Ishikawa (cell line): ENCODE data around the gene DNAJA1.

ENCODE experiments used
- CEBPB ChIP-seq: IDR thresholded peaks from 2 replicates; pipeline ENCODE4 v1.6.1; 2012
- CREB1 ChIP-seq: IDR thresholded peaks from 2 replicates; pipeline ENCODE4 v1.6.1; 2012; ENCODE audit warnings: low read depth
- EGR1 ChIP-seq: IDR thresholded peaks from 2 replicates; pipeline ENCODE4 v1.6.1; 2012
- EP300 ChIP-seq: IDR thresholded peaks from 2 replicates; pipeline ENCODE4 v1.6.1; 2012; ENCODE audit warnings: borderline replicate concordance
- FOXM1 ChIP-seq: IDR thresholded peaks from 2 replicates; pipeline ENCODE4 v1.6.1; 2012; ENCODE audit warnings: low read depth, borderline replicate concordance
- NFIC ChIP-seq: IDR thresholded peaks from 2 replicates; pipeline ENCODE4 v1.6.1; 2012
- RAD21 ChIP-seq: IDR thresholded peaks from 2 replicates; pipeline ENCODE4 v1.6.1; 2012; ENCODE audit warnings: low read depth
- TAF1 ChIP-seq: IDR thresholded peaks from 2 replicates; pipeline ENCODE4 v1.6.1; 2012; ENCODE audit warnings: low read depth, mild to moderate bottlenecking
- TCF12 ChIP-seq: IDR thresholded peaks from 2 replicates; pipeline ENCODE4 v1.6.1; 2012; ENCODE audit warnings: low read depth
- TEAD4 ChIP-seq: IDR thresholded peaks from 2 replicates; pipeline ENCODE4 v1.6.1; 2012
- YY1 ChIP-seq: IDR thresholded peaks from 2 replicates; pipeline ENCODE4 v1.6.1; 2012; ENCODE audit warnings: low read depth
- ZBTB7A ChIP-seq: IDR thresholded peaks from 2 replicates; pipeline ENCODE4 v1.6.1; 2012; ENCODE audit warnings: low read depth
- TF ChIP-seq, protein P1 (sequence below): IDR thresholded peaks from 2 replicates; pipeline ENCODE4 v1.6.1; 2012
- TF ChIP-seq, protein P2 (sequence below): IDR thresholded peaks from 2 replicates; pipeline ENCODE4 v1.6.1; 2012; ENCODE audit warnings: low read depth, mild to moderate bottlenecking
- TF ChIP-seq, protein P3 (sequence below): IDR thresholded peaks from 2 replicates; pipeline ENCODE4 v1.6.1; 2012

DNAJA1 gene

DNA sequence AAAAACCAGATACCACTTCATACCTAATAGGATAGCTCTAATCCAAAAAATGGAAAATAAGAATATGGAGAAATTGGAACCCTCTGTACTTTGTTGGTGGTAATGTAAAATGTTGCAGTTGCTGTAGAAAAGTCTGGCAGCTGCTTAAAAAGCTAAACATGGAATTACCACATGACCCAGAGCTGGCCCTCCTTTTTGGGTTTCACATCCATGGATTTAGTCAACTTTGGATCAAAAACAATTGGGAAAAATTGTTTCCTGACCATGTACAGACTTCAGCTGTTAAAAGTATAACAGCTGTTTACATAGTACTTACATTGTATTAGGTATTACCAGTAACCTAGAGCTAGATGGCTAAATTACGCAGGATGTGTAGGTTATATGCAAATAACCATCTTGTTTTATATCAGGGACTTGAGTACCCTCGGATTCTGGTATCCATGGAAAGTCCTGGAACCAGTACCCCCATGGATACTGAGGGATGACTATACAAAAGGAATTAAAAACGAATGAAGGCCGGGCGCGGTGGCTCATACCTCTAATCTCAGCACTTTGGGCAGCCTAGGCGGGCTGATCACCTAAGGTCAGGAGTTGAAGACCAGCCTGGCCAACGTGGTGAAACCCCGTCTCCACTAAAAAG, 15.8 kb downstream of the DNAJA1 start:
- TF ChIP-seq, protein P1, sequence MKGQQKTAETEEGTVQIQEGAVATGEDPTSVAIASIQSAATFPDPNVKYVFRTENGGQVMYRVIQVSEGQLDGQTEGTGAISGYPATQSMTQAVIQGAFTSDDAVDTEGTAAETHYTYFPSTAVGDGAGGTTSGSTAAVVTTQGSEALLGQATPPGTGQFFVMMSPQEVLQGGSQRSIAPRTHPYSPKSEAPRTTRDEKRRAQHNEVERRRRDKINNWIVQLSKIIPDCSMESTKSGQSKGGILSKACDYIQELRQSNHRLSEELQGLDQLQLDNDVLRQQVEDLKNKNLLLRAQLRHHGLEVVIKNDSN, result no peak
- TF ChIP-seq RAD21 (no peak), NFIC (no peak), TEAD4 (no peak), FOXM1 (no peak)

DNA sequence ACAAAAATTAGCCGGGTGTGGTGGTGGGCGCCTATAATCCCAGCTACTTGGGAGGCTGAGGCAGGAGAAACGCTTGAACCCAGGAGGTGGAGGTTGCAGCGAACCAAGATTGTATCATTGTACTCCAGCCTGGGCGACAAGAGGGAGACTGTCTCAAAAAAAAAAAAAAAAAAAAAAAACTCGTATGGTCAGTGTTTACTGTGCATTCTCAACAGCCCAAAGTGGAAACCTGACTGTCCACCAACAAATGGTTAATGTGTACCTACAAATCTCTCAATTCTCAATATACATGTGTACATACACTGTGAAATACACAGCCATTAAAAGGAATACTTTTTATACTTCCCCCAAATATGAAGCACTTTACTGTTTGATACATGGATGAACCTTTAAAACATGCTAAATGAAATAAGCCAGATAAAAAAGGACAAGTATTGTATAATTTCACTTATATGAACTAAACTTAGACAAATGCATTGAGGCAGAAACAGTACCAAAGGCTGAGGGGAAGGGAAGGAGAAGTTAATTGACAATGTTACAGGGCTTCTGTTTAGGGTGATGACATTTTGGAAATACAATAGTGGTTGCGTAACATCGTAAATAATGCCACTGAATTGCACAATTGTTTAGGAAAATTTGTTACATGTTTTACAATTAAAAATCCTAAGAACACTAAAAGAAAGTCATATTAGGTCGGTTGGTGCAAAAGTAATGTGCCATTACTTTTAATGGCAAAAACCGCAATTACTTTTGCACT, 16.5 kb downstream of the DNAJA1 start:
- TF ChIP-seq TEAD4 (no peak), NFIC (no peak), CEBPB (peak; percentile 95), FOXM1 (no peak), TCF12 (no peak)

DNA sequence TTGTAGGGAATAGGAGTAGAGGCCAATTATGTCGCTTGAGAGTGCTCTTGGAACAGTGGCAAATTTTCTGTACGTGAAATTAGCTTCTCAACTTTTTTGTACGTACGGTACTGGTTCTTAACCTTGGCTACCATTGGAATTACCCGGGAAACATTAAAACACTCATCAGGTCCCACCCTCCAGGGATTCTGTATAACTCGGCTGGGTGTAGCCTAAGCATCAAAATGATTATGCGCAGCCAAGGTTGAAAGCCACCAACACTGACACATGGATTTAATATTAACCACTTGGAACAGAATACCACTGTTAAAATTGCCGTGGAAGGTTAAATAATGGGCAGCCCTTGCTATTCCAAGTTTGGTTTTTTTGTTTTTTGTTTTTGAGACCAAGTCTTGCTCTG, 17.4 kb downstream of the DNAJA1 start:
- no peak for TF ChIP-seq EGR1
- TF ChIP-seq TAF1, result no peak
- TF ChIP-seq TEAD4, result no peak
- TF ChIP-seq, protein P2, sequence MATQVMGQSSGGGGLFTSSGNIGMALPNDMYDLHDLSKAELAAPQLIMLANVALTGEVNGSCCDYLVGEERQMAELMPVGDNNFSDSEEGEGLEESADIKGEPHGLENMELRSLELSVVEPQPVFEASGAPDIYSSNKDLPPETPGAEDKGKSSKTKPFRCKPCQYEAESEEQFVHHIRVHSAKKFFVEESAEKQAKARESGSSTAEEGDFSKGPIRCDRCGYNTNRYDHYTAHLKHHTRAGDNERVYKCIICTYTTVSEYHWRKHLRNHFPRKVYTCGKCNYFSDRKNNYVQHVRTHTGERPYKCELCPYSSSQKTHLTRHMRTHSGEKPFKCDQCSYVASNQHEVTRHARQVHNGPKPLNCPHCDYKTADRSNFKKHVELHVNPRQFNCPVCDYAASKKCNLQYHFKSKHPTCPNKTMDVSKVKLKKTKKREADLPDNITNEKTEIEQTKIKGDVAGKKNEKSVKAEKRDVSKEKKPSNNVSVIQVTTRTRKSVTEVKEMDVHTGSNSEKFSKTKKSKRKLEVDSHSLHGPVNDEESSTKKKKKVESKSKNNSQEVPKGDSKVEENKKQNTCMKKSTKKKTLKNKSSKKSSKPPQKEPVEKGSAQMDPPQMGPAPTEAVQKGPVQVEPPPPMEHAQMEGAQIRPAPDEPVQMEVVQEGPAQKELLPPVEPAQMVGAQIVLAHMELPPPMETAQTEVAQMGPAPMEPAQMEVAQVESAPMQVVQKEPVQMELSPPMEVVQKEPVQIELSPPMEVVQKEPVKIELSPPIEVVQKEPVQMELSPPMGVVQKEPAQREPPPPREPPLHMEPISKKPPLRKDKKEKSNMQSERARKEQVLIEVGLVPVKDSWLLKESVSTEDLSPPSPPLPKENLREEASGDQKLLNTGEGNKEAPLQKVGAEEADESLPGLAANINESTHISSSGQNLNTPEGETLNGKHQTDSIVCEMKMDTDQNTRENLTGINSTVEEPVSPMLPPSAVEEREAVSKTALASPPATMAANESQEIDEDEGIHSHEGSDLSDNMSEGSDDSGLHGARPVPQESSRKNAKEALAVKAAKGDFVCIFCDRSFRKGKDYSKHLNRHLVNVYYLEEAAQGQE, result no peak
- TF ChIP-seq, protein P3, sequence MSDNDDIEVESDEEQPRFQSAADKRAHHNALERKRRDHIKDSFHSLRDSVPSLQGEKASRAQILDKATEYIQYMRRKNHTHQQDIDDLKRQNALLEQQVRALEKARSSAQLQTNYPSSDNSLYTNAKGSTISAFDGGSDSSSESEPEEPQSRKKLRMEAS, result no peak
- TF ChIP-seq, protein P1, result no peak
- TF ChIP-seq CREB1, result no peak
- TF ChIP-seq FOXM1, result no peak
- no peak for TF ChIP-seq TCF12

DNA sequence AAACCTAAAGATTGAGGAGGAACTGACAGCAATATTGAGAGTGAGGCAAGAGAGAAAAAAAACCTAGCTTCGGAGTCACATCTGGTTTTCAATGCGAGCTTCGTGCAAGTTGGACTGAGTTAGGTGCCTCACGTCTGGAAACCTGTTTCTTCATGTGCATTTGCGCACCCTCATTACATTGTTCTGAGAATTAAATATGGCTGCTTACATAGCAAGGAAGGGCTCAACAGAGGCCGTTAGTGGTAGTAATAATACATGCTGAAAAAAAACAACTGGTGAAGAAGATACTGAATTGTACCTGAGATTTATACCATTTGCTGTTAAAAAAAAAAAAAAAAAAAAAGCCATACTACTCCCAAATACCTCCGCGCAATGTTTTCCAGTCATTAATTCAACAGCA, 18.6 kb downstream of the DNAJA1 start:
- no peak for TF ChIP-seq FOXM1
- TF ChIP-seq, protein P1, result no peak
- TF ChIP-seq CREB1, result no peak
- TF ChIP-seq, protein P2, result no peak
- TF ChIP-seq ZBTB7A, result no peak
- TF ChIP-seq, protein P3, result no peak
- no peak for TF ChIP-seq EP300
- no peak for TF ChIP-seq TEAD4
- TF ChIP-seq CEBPB, result no peak
- TF ChIP-seq TCF12, result no peak
- no peak for TF ChIP-seq RAD21
- no peak for TF ChIP-seq YY1
- TF ChIP-seq NFIC, result no peak
- TF ChIP-seq TAF1, result no peak
- no peak for TF ChIP-seq EGR1

DNA sequence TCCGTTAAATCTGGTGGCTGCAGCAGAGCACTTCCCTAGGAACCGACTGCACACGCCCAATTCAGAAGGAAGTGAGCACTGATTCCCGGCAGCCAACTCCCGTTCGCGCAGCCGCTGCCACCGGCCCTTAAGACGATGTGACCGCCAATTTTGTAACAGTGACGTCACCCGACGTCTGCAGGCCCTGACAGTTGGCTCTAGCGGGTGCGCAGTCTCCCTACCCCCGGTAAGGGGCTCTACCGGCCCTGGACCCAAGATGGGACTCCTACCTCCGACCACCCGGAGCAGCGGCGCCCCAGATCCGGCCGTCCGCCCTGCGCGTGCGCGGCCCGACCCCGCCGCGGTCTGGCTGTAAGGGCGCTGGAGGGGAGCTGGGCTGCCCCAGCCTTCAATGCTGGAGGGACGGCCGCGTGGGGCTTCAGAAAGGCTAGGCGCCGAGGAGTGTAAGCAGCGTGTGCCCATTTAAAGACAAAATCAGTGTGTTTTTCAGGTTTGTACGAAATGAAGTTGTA, 19.1 kb downstream of the DNAJA1 start:
- peak; percentile 34; the same call in 1 of the 2 replicates for TF ChIP-seq TAF1
- TF ChIP-seq YY1, result no peak
- TF ChIP-seq EP300, result no peak
- TF ChIP-seq, protein P1, result no peak; the same call in 1 of the 2 replicates
- TF ChIP-seq, protein P3, result peak; percentile 71
- TF ChIP-seq FOXM1, result no peak
- TF ChIP-seq NFIC, result peak; percentile 26; the same call in 1 of the 2 replicates
- peak; percentile 31; the same call in 1 of the 2 replicates for TF ChIP-seq TCF12
- no peak for TF ChIP-seq CEBPB
- no peak for TF ChIP-seq TEAD4
- TF ChIP-seq CREB1, result peak; percentile 80
- no peak for TF ChIP-seq RAD21
- TF ChIP-seq ZBTB7A, result peak; percentile 65; the same call in 1 of the 2 replicates
- no peak for TF ChIP-seq EGR1
- TF ChIP-seq, protein P2, result no peak
